WERI-Rb-1 (cell line): Measurements from ENCODE around the gene THAP8.

Source experiments
- DNase-seq: peaks from one replicate; pipeline ENCODE4 v3.0.0-alpha.2; 2020
- H3K27ac ChIP-seq: fragments of 250-450 bp; sonication (Bioruptor Pico); 2 replicates; pipeline ENCODE4 v1.5.1; 2020; ENCODE audit warnings: mild to moderate bottlenecking, moderate library complexity
- H3K27me3 ChIP-seq: fragments of 250-450 bp; sonication (Bioruptor Pico); 2 replicates; pipeline ENCODE4 v1.5.1; 2021; ENCODE audit warnings: mild to moderate bottlenecking, low read depth, moderate library complexity; ENCODE audit not compliant: insufficient read depth, severe bottlenecking
- H3K36me3 ChIP-seq: fragments of 250-450 bp; sonication (Bioruptor Pico); 2 replicates; pipeline ENCODE4 v1.5.1; 2020; ENCODE audit warnings: mild to moderate bottlenecking, moderate library complexity
- H3K4me3 ChIP-seq: 2 replicates; pipeline ENCODE4 v1.5.1; 2011; ENCODE audit warnings: low read depth, mild to moderate bottlenecking, control low read depth, low read length
- H3K9me3 ChIP-seq: fragments of 250-450 bp; sonication (Bioruptor Pico); 2 replicates; pipeline ENCODE4 v1.5.1; 2021; ENCODE audit warnings: mild to moderate bottlenecking, moderate library complexity; ENCODE audit not compliant: severe bottlenecking
- CTCF ChIP-seq: IDR thresholded peaks from 2 replicates; pipeline ENCODE4 v1.5.1; 2011; ENCODE audit warnings: low read depth, mild to moderate bottlenecking, control low read depth, inconsistent platforms, low read length

THAP8 gene

GRCh38 chr19:36054119-36054732 lies at the start of gene THAP8:
Gene THAP8 (minus strand): TSS chr19:36054285. CDS start chr19:36054217, 68 bp downstream.
- peaks cover 11% of the 10 kb centered on the region for H3K36me3 ChIP-seq
- peak within 1 kb of the TSS; percentile 90 for H3K27ac ChIP-seq
- no peaks in the 10 kb centered on the region for H3K27me3 ChIP-seq
- no peaks in the 10 kb centered on the region for H3K9me3 ChIP-seq
- DNase-seq: peak; percentile 99
- peak; percentile 34; the same call in 1 of the 2 replicates for TF ChIP-seq CTCF
- H3K4me3 ChIP-seq: peak within 1 kb of the TSS; percentile 72

- no peak for TF ChIP-seq CTCF
- Histone ChIP-seq H3K27ac (no peak overlapping the region), H3K4me3 (no peak overlapping the region), H3K36me3 (peaks cover 68% of the 10 kb centered on the region), H3K27me3 (no peaks in the 10 kb centered on the region), H3K9me3 (no peaks in the 10 kb centered on the region)
- no peak for DNase-seq
Observed at GRCh38 chr19:36103040-36103626, 49.0 kb upstream of the THAP8 start.

- no peaks in the 10 kb centered on the region for H3K9me3 ChIP-seq
- no peak for TF ChIP-seq CTCF
- peaks cover 72% of the 10 kb centered on the region for H3K36me3 ChIP-seq
- DNase-seq: no peak
- H3K27me3 ChIP-seq: no peaks in the 10 kb centered on the region
- no peak overlapping the region for H3K4me3 ChIP-seq
- no peak overlapping the region for H3K27ac ChIP-seq
Observed at GRCh38 chr19:36101550-36102327, 47.7 kb upstream of the THAP8 start.

- TF ChIP-seq CTCF: no peak
- Histone ChIP-seq H3K4me3 (no peak overlapping the region), H3K27me3 (no peaks in the 10 kb centered on the region), H3K27ac (no peak overlapping the region), H3K9me3 (no peaks in the 10 kb centered on the region), H3K36me3 (peaks cover 71% of the 10 kb centered on the region)
- DNase-seq: no peak
Observed at GRCh38 chr19:36100476-36100875, 46.4 kb upstream of the THAP8 start.

- no peak overlapping the region for H3K27ac ChIP-seq
- TF ChIP-seq CTCF: no peak
- peaks cover 69% of the 10 kb centered on the region for H3K36me3 ChIP-seq
Observed at GRCh38 chr19:36099166-36099785, 45.2 kb upstream of the THAP8 start.

More at GRCh38 chr19:36099166-36099785, 45.2 kb upstream of the THAP8 start:
- Histone ChIP-seq H3K4me3 (no peak overlapping the region), H3K9me3 (no peaks in the 10 kb centered on the region), H3K27me3 (no peaks in the 10 kb centered on the region)
- no peak for DNase-seq
